Sigmoid colon (tissue), 4 donors: ENCODE measurements around the gene KCNIP4.

ENCODE experiments used
- POLR2AphosphoS5 ChIP-seq, 4 donors: sonication (generic); formaldehyde crosslinking; IDR thresholded peaks; one replicate each; pipeline ENCODE4 v1.6.1; 2017; ENCODE audit warnings: antibody characterized with exemption in 4 of 4
- TF ChIP-seq, protein P1 (sequence below), 4 experiments: fragments of 450-650 bp in 3 of 4; fragments of 200-600 bp in 1 of 4; IDR thresholded peaks; one replicate each; pipeline ENCODE4 v1.5.1; 2016 to 2019; ENCODE audit warnings: antibody characterized with exemption in 4 of 4, mild to moderate bottlenecking in 3 of 4, moderate library complexity in 2 of 4

GRCh38 chr4:21752616-21753015 is 196.0 kb downstream of the KCNIP4 start:
- TF ChIP-seq, protein P1, sequence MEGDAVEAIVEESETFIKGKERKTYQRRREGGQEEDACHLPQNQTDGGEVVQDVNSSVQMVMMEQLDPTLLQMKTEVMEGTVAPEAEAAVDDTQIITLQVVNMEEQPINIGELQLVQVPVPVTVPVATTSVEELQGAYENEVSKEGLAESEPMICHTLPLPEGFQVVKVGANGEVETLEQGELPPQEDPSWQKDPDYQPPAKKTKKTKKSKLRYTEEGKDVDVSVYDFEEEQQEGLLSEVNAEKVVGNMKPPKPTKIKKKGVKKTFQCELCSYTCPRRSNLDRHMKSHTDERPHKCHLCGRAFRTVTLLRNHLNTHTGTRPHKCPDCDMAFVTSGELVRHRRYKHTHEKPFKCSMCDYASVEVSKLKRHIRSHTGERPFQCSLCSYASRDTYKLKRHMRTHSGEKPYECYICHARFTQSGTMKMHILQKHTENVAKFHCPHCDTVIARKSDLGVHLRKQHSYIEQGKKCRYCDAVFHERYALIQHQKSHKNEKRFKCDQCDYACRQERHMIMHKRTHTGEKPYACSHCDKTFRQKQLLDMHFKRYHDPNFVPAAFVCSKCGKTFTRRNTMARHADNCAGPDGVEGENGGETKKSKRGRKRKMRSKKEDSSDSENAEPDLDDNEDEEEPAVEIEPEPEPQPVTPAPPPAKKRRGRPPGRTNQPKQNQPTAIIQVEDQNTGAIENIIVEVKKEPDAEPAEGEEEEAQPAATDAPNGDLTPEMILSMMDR (IDR thresholded peaks at IDR 0.05), result no peak
- TF ChIP-seq POLR2AphosphoS5 (IDR thresholded peaks at IDR 0.05), result no peak
